Calu3 (cell line): ENCODE measurements around the gene LDLRAD3. TPM values are rescaled to one million over a fixed set of nuclear protein-coding genes. Genes with fewer than 3 reads are reported as not detected.

Experiments used
- BruUV-seq: library from RNA; stranded (reverse); fragments of 400-500 nt; replicated peaks from 2 replicates; lab custom pipeline; 2021; lab: Mats Ljungman, UMichigan
- CTCF ChIA-PET: fragments of 300-600 bp; sonication (Branson Sonifier 250); formaldehyde crosslinking; loops from one replicate; lab custom pipeline; 2022; ENCODE audit warnings: antibody characterized with exemption; lab: Charles Lee
- DNase-seq: peaks from one replicate; pipeline ENCODE4 v3.0.0; 2022
- H3K27ac Mint-ChIP-seq: one replicate; pipeline ENCODE4 v1.8.0; 2022; ENCODE audit warnings: mixed read lengths; ENCODE audit not compliant: unreplicated experiment
- H3K27me3 Mint-ChIP-seq: one replicate; pipeline ENCODE4 v1.8.0; 2022; ENCODE audit warnings: mixed read lengths; ENCODE audit not compliant: unreplicated experiment
- H3K36me3 Mint-ChIP-seq: one replicate; pipeline ENCODE4 v1.8.0; 2022; ENCODE audit warnings: mild to moderate bottlenecking, moderate library complexity, mixed read lengths; ENCODE audit not compliant: insufficient read depth, unreplicated experiment
- H3K4me1 Mint-ChIP-seq: one replicate; pipeline ENCODE4 v1.8.0; 2022; ENCODE audit warnings: mild to moderate bottlenecking, low read depth, mixed read lengths; ENCODE audit not compliant: unreplicated experiment
- H3K4me3 Mint-ChIP-seq: one replicate; pipeline ENCODE4 v1.8.0; 2022; ENCODE audit warnings: mild to moderate bottlenecking, low read depth, moderate library complexity, mixed read lengths; ENCODE audit not compliant: unreplicated experiment
- H3K9me3 Mint-ChIP-seq: one replicate; pipeline ENCODE4 v1.8.0; 2022; ENCODE audit warnings: low read depth, mixed read lengths; ENCODE audit not compliant: unreplicated experiment
- intact Hi-C: fragments of 100-400 bp; cut with micrococcal nuclease; formaldehyde crosslinking; loops from one replicate; pipeline ENCODE4 v1.10.0; 2022; ENCODE audit not compliant: unreplicated experiment
- total RNA-seq: library from RNA; stranded (reverse); gene quantifications from 2 replicates; pipeline ENCODE4 v1.2.3, GENCODE V29; 2022
- TF ChIP-seq, protein P1 (sequence below): fragments of 200-600 bp; IDR thresholded peaks from one replicate; pipeline ENCODE4 v1.8.0; 2022; ENCODE audit warnings: antibody characterized with exemption; ENCODE audit not compliant: unreplicated experiment

LDLRAD3 gene
- total RNA-seq, 1 experiment from 2014 or later: 16.2 TPM

DNA sequence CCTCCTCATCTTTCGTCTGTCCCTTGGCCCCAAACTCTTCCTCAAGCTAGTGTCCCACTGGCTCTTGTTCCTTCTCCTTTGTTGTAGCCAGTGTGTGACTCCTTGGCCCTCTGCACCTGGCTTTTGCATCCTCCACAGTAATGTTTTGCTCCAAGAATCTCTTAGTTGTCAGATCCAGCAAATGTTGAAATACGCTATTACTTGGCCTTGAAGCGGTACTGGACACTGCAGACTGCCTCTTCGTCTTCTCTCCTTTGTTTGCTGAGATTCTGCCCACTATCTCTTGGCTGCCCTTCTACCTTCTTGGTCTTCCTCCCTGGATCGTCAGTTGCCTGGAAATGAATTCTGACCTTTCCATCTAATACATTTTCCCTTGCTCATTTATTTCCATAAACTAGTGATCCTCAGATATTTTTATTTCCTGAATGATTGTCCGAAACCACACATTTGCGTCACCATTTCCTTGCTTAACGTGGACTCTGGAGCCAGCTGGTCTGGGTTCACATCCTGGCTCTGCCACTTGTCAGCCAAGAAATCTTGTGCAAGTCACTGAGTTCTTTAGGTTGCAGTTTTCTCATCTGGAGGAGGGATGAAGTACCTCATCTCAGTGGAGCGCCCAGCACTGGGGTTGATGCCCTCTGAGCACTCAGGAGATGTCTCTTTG lies 113.6 kb downstream of the LDLRAD3 start:
- CTCF ChIA-PET: interaction anchor here (2.1 kb wide), 1 partner anchor 235 kb away, joined by 11 read pairs; no protein-coding TSS in a partner anchor
- TF ChIP-seq, protein P1, sequence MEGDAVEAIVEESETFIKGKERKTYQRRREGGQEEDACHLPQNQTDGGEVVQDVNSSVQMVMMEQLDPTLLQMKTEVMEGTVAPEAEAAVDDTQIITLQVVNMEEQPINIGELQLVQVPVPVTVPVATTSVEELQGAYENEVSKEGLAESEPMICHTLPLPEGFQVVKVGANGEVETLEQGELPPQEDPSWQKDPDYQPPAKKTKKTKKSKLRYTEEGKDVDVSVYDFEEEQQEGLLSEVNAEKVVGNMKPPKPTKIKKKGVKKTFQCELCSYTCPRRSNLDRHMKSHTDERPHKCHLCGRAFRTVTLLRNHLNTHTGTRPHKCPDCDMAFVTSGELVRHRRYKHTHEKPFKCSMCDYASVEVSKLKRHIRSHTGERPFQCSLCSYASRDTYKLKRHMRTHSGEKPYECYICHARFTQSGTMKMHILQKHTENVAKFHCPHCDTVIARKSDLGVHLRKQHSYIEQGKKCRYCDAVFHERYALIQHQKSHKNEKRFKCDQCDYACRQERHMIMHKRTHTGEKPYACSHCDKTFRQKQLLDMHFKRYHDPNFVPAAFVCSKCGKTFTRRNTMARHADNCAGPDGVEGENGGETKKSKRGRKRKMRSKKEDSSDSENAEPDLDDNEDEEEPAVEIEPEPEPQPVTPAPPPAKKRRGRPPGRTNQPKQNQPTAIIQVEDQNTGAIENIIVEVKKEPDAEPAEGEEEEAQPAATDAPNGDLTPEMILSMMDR: no peak
- Mint-ChIP-seq H3K4me1 (no peaks in the 10 kb centered on the region), H3K9me3 (peaks cover 6% of the 10 kb centered on the region), H3K36me3 (no peaks in the 10 kb centered on the region), H3K27ac (no peak overlapping the region), H3K27me3 (no peaks in the 10 kb centered on the region), H3K4me3 (no peak overlapping the region)
- no TSS peak for BruUV-seq
- DNase-seq: no peak
- intact Hi-C loops: no loop called here

DNA sequence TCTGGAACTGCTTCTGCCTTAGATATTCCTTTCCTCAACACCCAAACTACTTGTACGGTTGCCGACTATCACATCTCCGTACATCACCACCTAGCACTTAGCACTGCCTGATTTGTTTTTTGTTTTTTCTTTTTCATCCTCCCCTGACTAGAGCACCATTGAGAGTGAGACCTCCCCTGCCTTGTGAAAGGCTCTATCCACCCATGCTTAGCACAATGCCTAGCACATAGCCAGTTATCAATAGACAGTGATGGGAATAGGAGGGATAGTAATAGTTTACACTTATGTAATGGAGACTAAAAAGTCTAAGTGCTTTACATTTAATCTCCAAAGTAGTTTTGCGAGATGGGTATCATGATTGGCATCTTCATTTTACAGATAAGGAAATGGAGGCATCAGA lies 115.8 kb downstream of the LDLRAD3 start:
- peaks cover 2% of the 10 kb centered on the region for H3K9me3 Mint-ChIP-seq
- no peak for DNase-seq
- CTCF ChIA-PET: no interaction called here
- BruUV-seq: no TSS peak
- no peaks in the 10 kb centered on the region for H3K4me1 Mint-ChIP-seq
- H3K27me3 Mint-ChIP-seq: no peaks in the 10 kb centered on the region
- intact Hi-C loops: no loop called here
- no peaks in the 10 kb centered on the region for H3K36me3 Mint-ChIP-seq
- H3K4me3 Mint-ChIP-seq: no peak overlapping the region
- TF ChIP-seq, protein P1: no peak
- H3K27ac Mint-ChIP-seq: no peak overlapping the region

DNA sequence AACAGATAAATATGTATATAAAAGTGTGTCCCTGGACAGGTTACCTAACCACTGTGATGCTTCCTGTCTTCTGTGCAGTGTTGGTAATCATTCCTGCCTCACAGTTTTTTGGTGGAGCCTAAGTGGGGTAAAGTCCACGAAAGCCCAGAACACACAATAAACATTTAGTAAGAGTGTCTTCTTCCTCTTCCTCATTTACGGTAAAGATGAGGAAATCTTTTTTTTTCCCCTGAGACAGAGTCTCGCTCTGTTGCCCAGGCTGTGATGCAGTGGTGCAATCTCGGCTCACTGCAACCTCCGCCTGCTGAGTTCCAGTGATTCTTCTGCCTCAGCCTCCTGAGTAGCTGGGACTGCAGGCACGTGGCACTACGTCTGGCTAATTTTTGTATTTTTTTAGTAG lies 117.1 kb downstream of the LDLRAD3 start:
- no peak for DNase-seq
- TF ChIP-seq, protein P1: no peak
- Mint-ChIP-seq H3K36me3 (no peaks in the 10 kb centered on the region), H3K4me1 (no peaks in the 10 kb centered on the region), H3K9me3 (no peaks in the 10 kb centered on the region), H3K4me3 (no peak overlapping the region), H3K27ac (no peak overlapping the region), H3K27me3 (no peaks in the 10 kb centered on the region)
- CTCF ChIA-PET: no interaction called here
- no TSS peak for BruUV-seq
- intact Hi-C loops: no loop called here

DNA sequence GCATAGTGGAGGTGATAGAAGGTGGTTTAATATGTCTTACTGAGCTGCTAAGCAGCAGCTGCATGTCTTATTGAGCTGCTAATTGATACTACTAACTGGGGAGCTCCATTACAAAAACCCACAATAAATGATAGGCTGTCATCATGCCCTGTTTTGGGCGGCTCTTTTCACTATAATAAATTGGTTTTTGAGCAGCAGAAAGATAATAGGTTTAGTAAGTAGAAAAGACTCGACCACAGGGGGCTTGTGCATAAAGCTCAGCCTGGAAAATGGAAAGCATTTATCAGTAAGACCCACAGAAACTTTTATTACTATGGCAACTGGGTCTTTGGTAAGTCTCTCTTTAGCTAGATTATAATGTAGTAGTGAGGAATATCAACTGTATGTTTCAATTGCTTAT lies 117.6 kb downstream of the LDLRAD3 start:
- TF ChIP-seq, protein P1: no peak
- no TSS peak for BruUV-seq
- no peak overlapping the region for H3K4me3 Mint-ChIP-seq
- H3K27ac Mint-ChIP-seq: no peak overlapping the region
- CTCF ChIA-PET: no interaction called here
- H3K4me1 Mint-ChIP-seq: no peaks in the 10 kb centered on the region
- H3K9me3 Mint-ChIP-seq: peaks cover 2% of the 10 kb centered on the region
- no peaks in the 10 kb centered on the region for H3K36me3 Mint-ChIP-seq
- H3K27me3 Mint-ChIP-seq: no peaks in the 10 kb centered on the region
- no peak for DNase-seq
- intact Hi-C loops: no loop called here
